EH (cell line): ENCODE data around the gene ZC3H7B.

Experiments used
- DNase-seq: peaks from one replicate; pipeline ENCODE4 v3.0.0-alpha.2; 2015; ENCODE audit warnings: low read depth

ZC3H7B gene

GRCh38 chr22:41356430-41357028 lies 55.2 kb downstream of the ZC3H7B start:
- no peak for DNase-seq

- DNase-seq, result no peak
Observed at GRCh38 chr22:41357191-41357590, 55.9 kb downstream of the ZC3H7B start.

- no peak for DNase-seq
Observed at GRCh38 chr22:41358927-41359326, 57.6 kb downstream of the ZC3H7B start.

- DNase-seq, result no peak
Observed at GRCh38 chr22:41359376-41359775, 58.1 kb downstream of the ZC3H7B start.

- no peak for DNase-seq
Observed at GRCh38 chr22:41360126-41360525, 58.8 kb downstream of the ZC3H7B start.

GRCh38 chr22:41361716-41362310 lies 60.5 kb downstream of the ZC3H7B start:
- peak; percentile 41 for DNase-seq

GRCh38 chr22:41362615-41363014 lies 61.3 kb downstream of the ZC3H7B start:
- DNase-seq, result no peak

GRCh38 chr22:41364233-41364632 lies 62.9 kb downstream of the ZC3H7B start:
- no peak for DNase-seq

GRCh38 chr22:41364955-41365354 lies 63.6 kb downstream of the ZC3H7B start:
- DNase-seq, result no peak

- no peak for DNase-seq
Observed at GRCh38 chr22:41365425-41365824, 64.1 kb downstream of the ZC3H7B start.

- DNase-seq, result no peak
Observed at GRCh38 chr22:41366323-41367029, 65.2 kb downstream of the ZC3H7B start.

GRCh38 chr22:41367039-41367679 lies 65.8 kb downstream of the ZC3H7B start:
- peak; percentile 92 for DNase-seq

- DNase-seq, result peak; percentile 78
Observed at GRCh38 chr22:41367680-41368542, 66.6 kb downstream of the ZC3H7B start.

GRCh38 chr22:41368543-41369423 lies 67.5 kb downstream of the ZC3H7B start:
- no peak for DNase-seq

- DNase-seq, result no peak
Observed at GRCh38 chr22:41369424-41369745, 68.1 kb downstream of the ZC3H7B start.

- no peak for DNase-seq
Observed at GRCh38 chr22:41369837-41370236, 68.5 kb downstream of the ZC3H7B start.

- DNase-seq, result no peak
Observed at GRCh38 chr22:41377846-41378245, 76.5 kb downstream of the ZC3H7B start.

GRCh38 chr22:41380993-41381328 lies 79.6 kb downstream of the ZC3H7B start:
- DNase-seq, result peak; percentile 93

- peak; percentile 99 for DNase-seq
Observed at GRCh38 chr22:41381329-41382097, 80.2 kb downstream of the ZC3H7B start, which contains the start of gene TEF. Gene TEF, plus strand, starts transcription at chr22:41381942. Its CDS starts 103 bp downstream, at chr22:41382045.

- no peak for DNase-seq
Observed at GRCh38 chr22:41382098-41382578, 80.8 kb downstream of the ZC3H7B start.
